Sigmoid colon (tissue), 3 donors: Measurements from ENCODE around the gene TIMELESS.

Experiments used
- CTCF ChIP-seq, 4 experiments: fragments of 450-650 bp in 3 of 4; fragments of 200-600 bp in 1 of 4; IDR thresholded peaks; one replicate each; pipeline ENCODE4 v1.5.1; 2016 to 2019; ENCODE audit warnings: antibody characterized with exemption in 4 of 4, mild to moderate bottlenecking in 3 of 4, moderate library complexity in 2 of 4
- POLR2A ChIP-seq, 2 donors: fragments of 450-650 bp; IDR thresholded peaks; one replicate each; pipeline ENCODE4 v1.6.1; 2016; ENCODE audit warnings: antibody characterized with exemption in 2 of 2, mild to moderate bottlenecking in 2 of 2, moderate library complexity in 2 of 2

DNA sequence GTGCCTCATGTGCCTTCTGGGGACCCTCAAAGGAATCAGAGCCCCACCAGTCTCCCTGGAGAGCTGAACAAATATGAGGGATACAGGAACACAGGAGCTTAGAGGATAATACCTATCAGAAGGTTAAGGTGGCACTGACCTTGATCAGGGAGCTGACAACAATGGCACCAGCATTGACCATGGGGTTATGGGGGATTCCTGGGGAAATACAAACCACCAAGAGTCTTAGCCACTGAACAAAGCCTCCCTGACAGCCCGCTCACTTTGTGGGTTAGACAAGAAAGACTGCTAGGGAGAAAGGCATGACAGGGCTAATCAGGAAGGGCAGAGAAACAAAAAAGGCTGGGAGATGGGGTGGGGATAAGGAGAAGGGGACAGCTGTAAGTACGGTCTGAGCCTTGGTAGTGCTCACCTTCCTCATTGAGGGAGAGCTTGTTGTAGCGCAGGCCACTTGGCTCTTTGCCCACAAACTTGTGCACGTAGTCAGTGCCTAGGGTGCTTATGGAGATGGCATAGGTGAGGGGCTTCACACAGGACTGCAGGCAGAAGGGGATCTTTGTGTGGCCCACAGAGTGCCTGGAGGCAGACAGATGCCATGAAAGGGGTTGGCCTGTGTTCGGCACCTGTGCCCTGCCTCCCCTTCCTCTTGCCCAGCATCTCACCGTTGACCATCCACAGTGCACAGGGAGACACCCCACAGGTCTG is 28.4 kb upstream of the TIMELESS start:
- TF ChIP-seq POLR2A (IDR thresholded peaks at IDR 0.05) (no peak), CTCF (IDR thresholded peaks at IDR 0.05) (no peak)
